H1 (cell line): ENCODE measurements around the gene OXTR. TPM values are rescaled to one million over a fixed set of nuclear protein-coding genes. Genes with fewer than 3 reads are reported as not detected.
A peak's percentile ranks its signal among the peaks of the same experiment; 100 is the strongest.

Experiments used
- CTCF ChIA-PET: fragments of 300-600 bp; sonication (Branson Sonifier 250); formaldehyde crosslinking; loops from one replicate; lab custom pipeline; 2021; ENCODE audit not compliant: partially characterized antibody; lab: Charles Lee
- POLR2A ChIA-PET: fragments of 300-600 bp; sonication (Branson Sonifier 250); formaldehyde crosslinking; loops from one replicate; lab custom pipeline; 2021; ENCODE audit warnings: inconsistent platforms; ENCODE audit not compliant: partially characterized antibody; lab: Charles Lee
- DNase-seq, 2 experiments: peaks; one replicate each; pipeline versions ENCODE4 v3.0.0 to v3.0.0-alpha.2; 2010 to 2022; ENCODE audit warnings: low spot score in 2 of 2, low read depth in 1 of 2, mixed read lengths in 1 of 2
- FAIRE-seq: peaks from 2 replicates; lab custom pipeline; 2011; peaks lifted over from hg19 to GRCh38; lab: Jason Lieb, UNC
- H2AFZ ChIP-seq: 2 replicates; pipeline ENCODE4 v1.8.1; 2012; ENCODE audit warnings: low read length, inconsistent platforms
- H2AK5ac ChIP-seq: 2 replicates; pipeline ENCODE4 v1.6.1; 2013; ENCODE audit warnings: low read depth, low read length
- H2BK120ac ChIP-seq: replicated peaks from 2 replicates; pipeline ENCODE3; 2013; ENCODE audit warnings: low read depth, low read length, inconsistent platforms
- H2BK12ac ChIP-seq: 2 replicates; pipeline ENCODE4 v1.6.1; 2013; ENCODE audit warnings: low read depth, low read length
- H2BK15ac ChIP-seq: 2 replicates; pipeline ENCODE4 v1.6.1; 2013; ENCODE audit warnings: low read length
- H2BK20ac ChIP-seq: 2 replicates; pipeline ENCODE4 v1.6.1; 2013; ENCODE audit warnings: low read length
- H2BK5ac ChIP-seq: 2 replicates; pipeline ENCODE4 v1.6.1; 2013; ENCODE audit warnings: low read depth, low read length
- H3K14ac ChIP-seq: 2 replicates; pipeline ENCODE4 v1.6.1; 2013; ENCODE audit warnings: inconsistent platforms; ENCODE audit not compliant: insufficient read length
- H3K18ac ChIP-seq: 2 replicates; pipeline ENCODE4 v1.6.1; 2013; ENCODE audit warnings: low read length; ENCODE audit errors: extremely low read depth
- H3K23ac ChIP-seq: 2 replicates; pipeline ENCODE4 v1.6.1; 2013; ENCODE audit warnings: inconsistent platforms; ENCODE audit not compliant: insufficient read length
- H3K23me2 ChIP-seq: 2 replicates; pipeline ENCODE4 v1.6.1; 2013; ENCODE audit warnings: low read depth, low read length
- H3K27ac ChIP-seq: 2 replicates; pipeline ENCODE4 v1.6.1; 2011; ENCODE audit warnings: low read depth, low read length, inconsistent platforms
- H3K27me3 ChIP-seq, 4 experiments: replicated peaks in 1 of 4; 1 replicate in 1 of 4; 2 replicates in 3 of 4; pipeline versions ENCODE4 v1.6.1 to v1.8.1; 2011 to 2013; ENCODE audit warnings: low read length in 3 of 4, mild to moderate bottlenecking in 3 of 4, inconsistent platforms in 2 of 4, mixed read lengths in 2 of 4, moderate library complexity in 1 of 4; ENCODE audit not compliant: control insufficient read depth in 3 of 4, insufficient read depth in 3 of 4; ENCODE audit errors: extremely low read depth in 1 of 4
- H3K36me3 ChIP-seq, 4 experiments: 2 replicates each; pipeline versions ENCODE4 v1.6.1 to v1.8.1; 2011 to 2013; ENCODE audit warnings: mild to moderate bottlenecking in 4 of 4, low read length in 3 of 4, moderate library complexity in 2 of 4, control low read depth in 1 of 4, inconsistent platforms in 1 of 4; ENCODE audit not compliant: insufficient read depth in 4 of 4, control insufficient read depth in 2 of 4
- H3K4ac ChIP-seq: replicated peaks from 2 replicates; pipeline ENCODE3; 2013; ENCODE audit warnings: low read length, low read depth, mixed read lengths, inconsistent platforms; ENCODE audit not compliant: insufficient read length
- H3K4me1 ChIP-seq, 4 experiments: replicated peaks in 1 of 4; 1 replicate in 1 of 4; 2 replicates in 3 of 4; pipeline versions ENCODE4 v1.6.1 to v1.8.1; 2011 to 2013; ENCODE audit warnings: low read length in 3 of 4, inconsistent platforms in 2 of 4, mixed read lengths in 1 of 4; ENCODE audit not compliant: insufficient read depth in 4 of 4, control insufficient read depth in 3 of 4
- H3K4me2 ChIP-seq, 2 experiments: 2 replicates each; pipeline versions ENCODE4 v1.6.1 to v1.8.1; 2011 to 2013; ENCODE audit warnings: low read depth in 2 of 2, low read length in 2 of 2, control low read depth in 1 of 2, inconsistent platforms in 1 of 2, mild to moderate bottlenecking in 1 of 2; ENCODE audit not compliant: insufficient read depth in 1 of 2
- H3K4me3 ChIP-seq, 4 experiments: fragments of 200-600, 300-600 bp in 1 of 4; sonication (generic), shearing (Covaris generic), sonication (Bioruptor Twin) in 1 of 4; 2 replicates each; pipeline versions ENCODE4 v1.5.1 to v1.8.1; 2011 to 2016; ENCODE audit warnings: low read length in 4 of 4, low read depth in 3 of 4, control low read depth in 2 of 4, inconsistent platforms in 2 of 4, mild to moderate bottlenecking in 2 of 4, mixed read lengths in 1 of 4, moderate library complexity in 1 of 4; ENCODE audit not compliant: insufficient read depth in 2 of 4; ENCODE audit errors: extremely low read depth in 1 of 4
- H3K56ac ChIP-seq: replicated peaks from 2 replicates; pipeline ENCODE3; 2013; ENCODE audit warnings: low read depth, mild to moderate bottlenecking, mixed read lengths, low read length, inconsistent platforms; ENCODE audit not compliant: insufficient read length
- H3K79me1 ChIP-seq: 2 replicates; pipeline ENCODE4 v1.6.1; 2013; ENCODE audit warnings: low read depth, low read length, control low read depth
- H3K79me2 ChIP-seq, 2 experiments: 2 replicates each; pipeline versions ENCODE4 v1.6.1 to v1.8.1; 2012 to 2013; ENCODE audit warnings: low read length in 2 of 2, mild to moderate bottlenecking in 2 of 2, inconsistent platforms in 1 of 2; ENCODE audit not compliant: insufficient read depth in 2 of 2, control insufficient read depth in 1 of 2
- H3K9ac ChIP-seq, 4 experiments: replicated peaks in 1 of 4; 1 replicate in 1 of 4; 2 replicates in 3 of 4; pipeline versions ENCODE4 v1.6.1 to v1.8.1; 2011 to 2013; ENCODE audit warnings: low read depth in 3 of 4, low read length in 3 of 4, control low read depth in 2 of 4, mild to moderate bottlenecking in 2 of 4, moderate library complexity in 2 of 4, inconsistent platforms in 1 of 4; ENCODE audit errors: extremely low read depth in 1 of 4
- H3K9me3 ChIP-seq, 2 experiments: 2 replicates each; pipeline versions ENCODE4 v1.6.1 to v1.8.1; 2012 to 2013; ENCODE audit warnings: mild to moderate bottlenecking in 2 of 2, moderate library complexity in 2 of 2, control low read depth in 1 of 2, inconsistent platforms in 1 of 2, low read depth in 1 of 2, low read length in 1 of 2, mixed read lengths in 1 of 2; ENCODE audit not compliant: insufficient read depth in 2 of 2
- H4K20me1 ChIP-seq, 2 experiments: replicated peaks in 1 of 2; 2 replicates each; pipeline versions ENCODE3 to v1.8.1; 2011 to 2013; ENCODE audit warnings: inconsistent platforms in 2 of 2, low read length in 2 of 2, mild to moderate bottlenecking in 1 of 2; ENCODE audit not compliant: insufficient read depth in 2 of 2, control insufficient read depth in 1 of 2
- H4K5ac ChIP-seq: 2 replicates; pipeline ENCODE4 v1.6.1; 2013; ENCODE audit warnings: low read length, low read depth, mixed read lengths, inconsistent platforms; ENCODE audit not compliant: insufficient read length
- H4K8ac ChIP-seq: 2 replicates; pipeline ENCODE4 v1.8.0; 2013; ENCODE audit warnings: mild to moderate bottlenecking, moderate library complexity, low read length, inconsistent platforms; ENCODE audit not compliant: insufficient read depth; ENCODE audit errors: extremely low read depth
- H4K91ac ChIP-seq: replicated peaks from 2 replicates; pipeline ENCODE3; 2013; ENCODE audit warnings: low read length, mixed read lengths, inconsistent platforms; ENCODE audit not compliant: insufficient read length
- RNF2 ChIP-seq: fragments of 200-900, 300-1000 bp; sonication (generic); IDR thresholded peaks from 2 replicates; pipeline ENCODE4 v1.7.1; 2016; ENCODE audit warnings: borderline replicate concordance, low read depth, mild to moderate bottlenecking, antibody characterized with exemption, low read length; ENCODE audit not compliant: poor library complexity, severe bottlenecking; ENCODE audit errors: missing control alignments
- RXRA ChIP-seq: IDR thresholded peaks from 2 replicates; pipeline ENCODE4 v1.6.1; 2011; ENCODE audit warnings: low read depth, mild to moderate bottlenecking, low read length, moderate library complexity; ENCODE audit not compliant: insufficient read depth
- SAP30 ChIP-seq: fragments of 300-600 bp; sonication (generic); IDR thresholded peaks from 2 replicates; pipeline ENCODE4 v1.7.1; 2012; ENCODE audit warnings: low read length, moderate library complexity, mild to moderate bottlenecking, inconsistent platforms; ENCODE audit not compliant: insufficient read depth, insufficient replicate concordance
- ZNF274 ChIP-seq: IDR thresholded peaks from 2 replicates; pipeline ENCODE4 v1.7.0; 2012; ENCODE audit warnings: low read length, borderline replicate concordance; ENCODE audit errors: extremely low read depth
- WGBS, 2 experiments: shearing (Covaris generic) in 1 of 2; methylation state at CpG; one replicate each; pipeline versions ENCODE4 v1.1.6 to v1.1.7; 2013 to 2015; ENCODE audit warnings: low lambda C conversion rate in 2 of 2, mixed read lengths in 2 of 2, inconsistent platforms in 1 of 2, low coverage in 1 of 2, missing lambda C conversion rate in 1 of 2; ENCODE audit not compliant: insufficient replicate concordance in 2 of 2, insufficient coverage in 1 of 2, insufficient read length in 1 of 2; ENCODE audit errors: extremely low coverage in 1 of 2, missing lambda C conversion rate in 1 of 2; 5-methylcytosine and 5-hydroxymethylcytosine counted together
- polyA plus RNA-seq, 7 experiments: library from polyadenylated mRNA; depleted of rRNA in 3 of 7; stranded (reverse) in 5 of 7; unstranded in 2 of 7; fragments of >200 nt in 5 of 7; fragments of 200-250 nt in 2 of 7; gene quantifications; 1 replicate in 5 of 7; 2 replicates in 1 of 7; 4 replicates in 1 of 7; pipeline versions ENCODE4 v1.2.1 to v1.2.3, GENCODE V29; 2011 to 2013; ENCODE audit warnings: missing spikeins in 2 of 7, mixed read lengths in 2 of 7
- total RNA-seq: library from RNA; stranded (reverse); fragmentation: NEBNext Ultra II Directional; extraction: Animal tissue kit (Norgen Biotek cat#: 25700); gene quantifications from 2 replicates; pipeline ENCODE4 v1.2.1, GENCODE V29; 2021

Gene OXTR
- total and polyA plus RNA-seq, 2 of the 8 experiments (the other 6 are each of a cell fraction or from before 2014, with no cell fraction given): 0.77 to 2.3 TPM

DNA sequence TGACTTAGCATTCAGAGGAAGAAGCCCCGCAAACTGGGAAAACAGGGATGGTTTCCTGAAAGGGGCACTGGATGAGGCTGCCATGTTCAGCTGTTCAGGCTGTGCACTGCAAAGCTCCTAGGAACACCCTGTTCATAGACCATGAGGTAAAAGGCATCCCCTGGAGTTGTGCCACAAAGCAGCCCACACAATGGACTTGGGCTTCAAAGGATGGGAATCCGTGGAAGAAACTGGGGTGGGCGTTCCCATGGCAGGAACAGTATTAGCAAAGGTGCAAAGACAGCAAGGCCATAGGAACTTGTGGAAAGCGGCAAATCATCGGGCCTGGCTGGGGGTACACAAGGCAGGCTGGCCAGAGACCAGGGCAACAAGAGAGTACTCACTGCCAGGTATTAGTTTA is 8.9 kb downstream of the OXTR start:
- no peak overlapping the region for H3K4ac ChIP-seq
- ChIA-PET CTCF (interaction anchor here (1.5 to 3.9 kb wide), 2 partner anchors 9 to 47 kb away, joined by 7 to 30 read pairs; partner anchors contain the start of gene OXTR), POLR2A (no interaction called here)
- H4K8ac ChIP-seq: 0 out of 2 replicates have a peak overlapping the region, but pooled peaks have one; percentile 1
- H3K79me2 ChIP-seq: no peaks in the 10 kb centered on the region
- H3K14ac ChIP-seq: no peak overlapping the region
- FAIRE-seq: no peak
- 91% methylated on average over 5 of the region's 5 CpGs; no CpG with 5 or more reads in 1 of the 2 experiments for WGBS, 2 experiments
- H3K23me2 ChIP-seq: peaks cover 1% of the 10 kb centered on the region; the same call in 1 of the 2 replicates
- H3K27ac ChIP-seq: no peak overlapping the region
- no peak overlapping the region for H3K56ac ChIP-seq
- H3K36me3 ChIP-seq: no peaks in the 10 kb centered on the region
- no peak overlapping the region for H3K4me2 ChIP-seq
- no peak overlapping the region for H3K9ac ChIP-seq
- DNase-seq: no peak
- no peak overlapping the region for H3K23ac ChIP-seq
- no peak overlapping the region for H3K18ac ChIP-seq
- H2AK5ac ChIP-seq: no peak overlapping the region
- H3K9me3 ChIP-seq: no peaks in the 10 kb centered on the region
- TF ChIP-seq RNF2 (no peak), SAP30 (no peak), RXRA (no peak), ZNF274 (no peak)
- H4K91ac ChIP-seq: no peak overlapping the region
- no peak overlapping the region for H2BK5ac ChIP-seq
- H2BK120ac ChIP-seq: no peak overlapping the region
- H3K4me1 ChIP-seq: peaks cover 0 to 3% (median 1%) of the 10 kb centered on the region in 4 experiments; a peak in 3 of 7 replicates
- H2AFZ ChIP-seq: no peak overlapping the region
- peaks cover 0 to 2% (median 0%) of the 10 kb centered on the region in 4 experiments; a peak in 2 of 7 replicates for H3K27me3 ChIP-seq
- no peaks in the 10 kb centered on the region for H3K79me1 ChIP-seq
- H4K20me1 ChIP-seq: no peaks in the 10 kb centered on the region
- H2BK15ac ChIP-seq: no peak overlapping the region
- no peak overlapping the region for H3K4me3 ChIP-seq
- no peak overlapping the region for H2BK12ac ChIP-seq
- no peak overlapping the region for H2BK20ac ChIP-seq
- H4K5ac ChIP-seq: no peak overlapping the region
